HUES6 (cell line): ENCODE measurements around the gene LIFR.

ENCODE experiments used
- H3K27ac ChIP-seq: 2 replicates; pipeline ENCODE4 v1.7.0; 2013; ENCODE audit warnings: low read depth, mild to moderate bottlenecking, low read length, inconsistent platforms
- H3K27me3 ChIP-seq: 2 replicates; pipeline ENCODE4 v1.6.1; 2013; ENCODE audit warnings: low read length; ENCODE audit not compliant: control insufficient read depth, insufficient read depth
- H3K36me3 ChIP-seq: 2 replicates; pipeline ENCODE4 v1.6.1; 2013; ENCODE audit warnings: low read length; ENCODE audit not compliant: control insufficient read depth, insufficient read depth
- H3K4me1 ChIP-seq: 2 replicates; pipeline ENCODE4 v1.6.1; 2013; ENCODE audit warnings: low read length; ENCODE audit not compliant: control insufficient read depth, insufficient read depth
- H3K4me3 ChIP-seq: 2 replicates; pipeline ENCODE4 v1.5.1; 2013; ENCODE audit warnings: low read depth, low read length
- H3K9ac ChIP-seq: one replicate; pipeline ENCODE4 v1.6.1; 2013; ENCODE audit warnings: mild to moderate bottlenecking, low read length
- H3K9me3 ChIP-seq: 2 replicates; pipeline ENCODE4 v1.6.1; 2013; ENCODE audit warnings: low read depth, low read length; ENCODE audit not compliant: control insufficient read depth, insufficient read depth

Gene LIFR

GRCh38 chr5:38515646-38516045 is 40.8 kb downstream of the LIFR start:
- Histone ChIP-seq H3K27ac (no peak overlapping the region), H3K9me3 (no peaks in the 10 kb centered on the region), H3K9ac (no peak overlapping the region), H3K36me3 (peaks cover 7% of the 10 kb centered on the region; the same call in 1 of the 2 replicates), H3K4me1 (no peaks in the 10 kb centered on the region), H3K27me3 (no peaks in the 10 kb centered on the region), H3K4me3 (no peak overlapping the region)

DNA sequence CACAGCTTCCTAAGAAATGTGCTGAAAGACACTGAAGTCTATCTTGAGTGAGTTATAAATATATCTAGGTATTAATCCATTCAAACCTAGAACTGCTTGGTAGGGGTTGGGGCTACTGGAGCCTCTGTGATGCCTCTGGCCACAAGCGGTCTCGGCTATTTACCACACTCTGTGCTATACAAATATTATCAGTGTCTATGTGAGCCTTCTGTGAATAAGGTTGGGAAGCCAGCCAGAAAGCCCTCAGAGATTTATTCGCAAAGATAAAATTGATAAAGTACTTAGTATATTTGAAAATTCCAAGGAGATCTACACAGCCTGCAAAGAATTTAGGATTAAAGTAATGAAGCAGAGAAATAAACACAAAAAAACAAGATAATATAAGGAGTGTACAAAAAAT is 41.4 kb downstream of the LIFR start:
- Histone ChIP-seq H3K27ac (no peak overlapping the region), H3K4me3 (no peak overlapping the region), H3K9me3 (no peaks in the 10 kb centered on the region), H3K36me3 (peaks cover 7% of the 10 kb centered on the region; the same call in 1 of the 2 replicates), H3K9ac (no peak overlapping the region), H3K27me3 (no peaks in the 10 kb centered on the region), H3K4me1 (no peaks in the 10 kb centered on the region)

DNA sequence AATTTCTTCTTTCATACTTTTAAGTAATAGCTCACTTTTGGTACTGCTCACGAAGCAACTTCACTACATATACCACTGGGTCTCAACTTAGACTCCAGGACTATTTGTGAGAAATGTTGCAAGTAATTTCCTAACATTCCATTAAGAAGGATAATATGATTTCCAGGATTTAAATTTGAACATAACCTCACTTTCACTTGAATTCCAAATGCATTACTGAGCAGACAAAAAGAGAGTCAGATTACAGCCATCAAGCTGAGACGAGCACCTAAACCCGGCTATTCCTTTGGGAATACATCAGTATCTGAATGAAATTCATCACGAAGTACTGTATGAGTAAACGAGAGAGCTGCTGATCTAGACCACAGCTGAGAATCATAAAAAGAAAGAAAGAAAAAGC is 47.3 kb downstream of the LIFR start:
- no peaks in the 10 kb centered on the region for H3K9me3 ChIP-seq
- no peaks in the 10 kb centered on the region for H3K4me1 ChIP-seq
- no peak overlapping the region for H3K9ac ChIP-seq
- H3K4me3 ChIP-seq = no peak overlapping the region
- no peaks in the 10 kb centered on the region for H3K27me3 ChIP-seq
- H3K27ac ChIP-seq = no peak overlapping the region
- peaks cover 14% of the 10 kb centered on the region for H3K36me3 ChIP-seq

GRCh38 chr5:38506302-38506701 is 50.1 kb downstream of the LIFR start:
- Histone ChIP-seq H3K36me3 (peaks cover 12% of the 10 kb centered on the region), H3K9ac (no peak overlapping the region), H3K27ac (no peak overlapping the region), H3K9me3 (no peaks in the 10 kb centered on the region), H3K4me1 (no peaks in the 10 kb centered on the region), H3K27me3 (no peaks in the 10 kb centered on the region), H3K4me3 (no peak overlapping the region)

DNA sequence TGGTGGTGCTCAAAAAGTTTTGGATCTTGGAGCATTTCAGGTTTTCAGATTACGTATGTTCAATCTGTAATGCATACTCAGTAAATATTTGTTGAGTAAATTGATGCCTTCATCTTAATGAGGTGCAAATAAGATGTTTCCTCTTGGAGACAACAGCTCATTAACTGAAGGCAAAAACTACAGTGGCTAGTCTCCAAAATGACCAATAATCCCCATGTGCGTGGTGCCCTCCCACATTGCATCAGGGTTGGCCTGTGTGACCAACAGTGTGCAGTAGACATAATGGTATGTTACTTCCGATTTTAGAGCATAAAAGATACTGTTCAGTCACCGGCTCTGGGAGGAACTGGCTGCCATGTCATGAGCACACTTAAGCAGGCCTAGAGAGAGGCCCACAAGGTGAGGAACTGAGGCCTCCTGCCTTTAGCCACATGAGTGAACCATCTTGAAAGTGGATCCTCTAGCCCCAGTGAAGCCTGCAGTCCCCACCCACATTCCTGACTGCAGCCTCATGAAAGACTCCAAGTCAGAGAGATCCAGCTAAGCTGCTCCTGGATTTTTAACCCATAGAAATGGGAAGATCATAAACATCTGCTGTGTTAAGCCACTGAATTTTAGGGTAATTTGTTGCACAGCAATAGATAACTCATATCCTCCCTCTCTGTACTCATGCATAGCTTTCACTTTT is 55.7 kb downstream of the LIFR start:
- peaks cover 9% of the 10 kb centered on the region for H3K36me3 ChIP-seq
- H3K9ac ChIP-seq = no peak overlapping the region
- no peaks in the 10 kb centered on the region for H3K9me3 ChIP-seq
- H3K4me1 ChIP-seq = peaks cover 10% of the 10 kb centered on the region; the same call in 1 of the 2 replicates
- H3K4me3 ChIP-seq = no peak overlapping the region
- H3K27ac ChIP-seq = no peak overlapping the region
- H3K27me3 ChIP-seq = no peaks in the 10 kb centered on the region

- no peaks in the 10 kb centered on the region for H3K27me3 ChIP-seq
- no peak overlapping the region for H3K27ac ChIP-seq
- no peaks in the 10 kb centered on the region for H3K9me3 ChIP-seq
- peaks cover 15% of the 10 kb centered on the region for H3K36me3 ChIP-seq
- no peak overlapping the region for H3K4me3 ChIP-seq
- H3K9ac ChIP-seq = no peak overlapping the region
- peaks cover 10% of the 10 kb centered on the region; the same call in 1 of the 2 replicates for H3K4me1 ChIP-seq
Measured at GRCh38 chr5:38497946-38498345, 58.5 kb downstream of the LIFR start.

DNA sequence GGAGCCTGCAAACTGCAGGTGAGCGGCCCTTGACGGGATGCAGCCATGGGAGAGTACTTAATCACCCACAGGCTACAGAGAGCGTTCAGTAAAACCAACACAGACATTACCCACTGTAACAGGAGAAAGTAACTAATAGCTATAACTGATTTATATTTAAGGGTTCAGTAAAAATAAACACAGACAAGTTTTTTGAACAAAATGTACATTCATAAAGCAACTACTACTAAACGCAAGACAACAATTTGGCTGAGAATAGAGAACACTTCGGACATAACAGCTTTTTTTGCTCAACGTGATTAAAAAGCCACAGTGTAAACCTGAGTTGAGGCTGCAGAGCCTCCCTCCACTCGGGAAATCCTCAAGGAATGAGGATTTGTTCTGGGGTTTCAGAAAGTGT is 61.7 kb downstream of the LIFR start:
- Histone ChIP-seq H3K9ac (no peak overlapping the region), H3K36me3 (peaks cover 23% of the 10 kb centered on the region), H3K27ac (no peak overlapping the region), H3K4me3 (no peak overlapping the region), H3K4me1 (0 out of 2 replicates have a peak, but pooled peaks cover 2% of the 10 kb centered on the region), H3K9me3 (no peaks in the 10 kb centered on the region), H3K27me3 (no peaks in the 10 kb centered on the region)

GRCh38 chr5:38494175-38494574 is 62.3 kb downstream of the LIFR start:
- H3K36me3 ChIP-seq = peaks cover 23% of the 10 kb centered on the region
- H3K4me3 ChIP-seq = no peak overlapping the region
- no peaks in the 10 kb centered on the region for H3K4me1 ChIP-seq
- H3K9me3 ChIP-seq = no peaks in the 10 kb centered on the region
- no peak overlapping the region for H3K9ac ChIP-seq
- no peak overlapping the region for H3K27ac ChIP-seq
- H3K27me3 ChIP-seq = no peaks in the 10 kb centered on the region

DNA sequence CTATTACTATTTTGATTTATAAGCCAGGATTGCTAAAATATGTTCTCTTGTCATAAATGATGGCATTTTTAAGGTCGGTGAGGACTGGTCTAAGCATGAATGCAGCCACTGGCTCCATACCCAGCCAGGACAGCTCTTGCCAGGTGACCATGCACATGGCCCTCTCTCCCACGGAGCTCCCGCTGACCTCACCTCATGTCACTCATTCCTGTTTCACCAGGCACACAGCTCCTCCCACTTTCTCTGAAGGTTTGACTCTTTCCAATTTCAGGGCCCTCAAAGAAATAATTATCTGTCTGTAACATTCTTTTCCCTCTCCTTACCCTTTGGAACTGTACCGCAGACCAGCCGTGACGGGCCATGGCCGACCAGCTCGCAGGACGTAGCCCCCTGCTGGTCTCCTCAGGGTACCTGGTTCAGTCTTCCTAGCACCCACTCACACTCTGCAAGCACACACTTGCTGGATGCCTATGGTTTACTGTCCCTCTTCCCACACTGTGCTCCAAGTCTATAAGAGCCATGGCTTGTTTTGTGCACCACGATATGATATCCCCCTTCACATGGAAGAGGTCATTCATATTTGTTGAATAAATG is 72.5 kb downstream of the LIFR start:
- Histone ChIP-seq H3K27ac (no peak overlapping the region), H3K4me3 (no peak overlapping the region), H3K36me3 (peaks cover 20% of the 10 kb centered on the region; the same call in 1 of the 2 replicates), H3K9me3 (no peaks in the 10 kb centered on the region), H3K4me1 (no peaks in the 10 kb centered on the region; the same call in 1 of the 2 replicates), H3K27me3 (no peaks in the 10 kb centered on the region), H3K9ac (no peak overlapping the region)

DNA sequence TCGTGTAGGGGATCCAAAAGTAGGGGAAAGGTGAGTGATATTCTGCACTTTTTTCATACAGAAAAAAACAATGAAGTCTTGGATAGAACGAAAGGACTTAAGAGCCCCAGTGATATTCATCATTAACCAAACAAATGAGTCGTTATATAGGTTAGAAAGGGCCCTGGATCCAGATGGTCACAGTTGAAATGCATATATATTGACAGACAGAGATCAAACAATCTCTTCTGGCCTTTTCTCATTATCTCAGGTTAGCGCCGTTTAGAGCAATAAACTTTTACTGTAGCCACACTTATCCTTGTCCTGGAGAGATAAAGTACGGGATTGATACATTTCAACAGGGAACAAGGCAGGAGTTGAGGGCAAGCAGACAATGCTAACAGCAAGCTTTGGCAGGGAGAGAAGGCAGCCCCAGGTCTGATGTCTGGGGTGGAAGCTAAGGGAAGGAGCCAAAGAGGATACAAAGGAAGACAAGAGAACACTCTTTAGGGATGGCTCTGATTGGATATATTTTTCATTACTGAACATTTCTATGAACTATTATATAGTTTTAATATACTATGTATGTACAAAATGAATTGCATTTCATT is 77.0 kb downstream of the LIFR start:
- Histone ChIP-seq H3K9ac (no peak overlapping the region), H3K36me3 (peaks cover 12% of the 10 kb centered on the region; the same call in 1 of the 2 replicates), H3K27me3 (no peaks in the 10 kb centered on the region), H3K4me3 (no peak overlapping the region), H3K4me1 (no peaks in the 10 kb centered on the region; the same call in 1 of the 2 replicates), H3K9me3 (no peaks in the 10 kb centered on the region), H3K27ac (no peak overlapping the region)

DNA sequence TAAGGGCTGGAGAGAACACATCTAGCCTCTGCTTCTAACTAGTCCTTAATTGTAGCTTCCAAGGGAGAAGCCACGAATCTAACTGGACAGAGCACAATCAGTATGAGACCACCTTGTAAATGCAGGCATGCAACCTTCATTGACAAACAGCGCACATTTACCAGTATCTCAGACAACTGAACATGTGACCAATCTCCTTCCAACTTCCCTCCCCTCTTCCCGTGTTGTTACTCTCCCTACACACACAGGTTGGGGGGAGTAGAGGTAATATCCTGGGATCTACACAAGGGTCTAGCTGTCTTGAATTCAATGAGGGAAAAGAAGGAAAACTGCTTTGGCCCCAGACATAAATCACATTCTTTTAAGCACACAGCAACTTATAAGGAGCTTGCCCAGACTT is 77.6 kb downstream of the LIFR start:
- no peaks in the 10 kb centered on the region for H3K9me3 ChIP-seq
- H3K27me3 ChIP-seq = no peaks in the 10 kb centered on the region
- no peaks in the 10 kb centered on the region; the same call in 1 of the 2 replicates for H3K4me1 ChIP-seq
- no peak overlapping the region for H3K27ac ChIP-seq
- peaks cover 9% of the 10 kb centered on the region; the same call in 1 of the 2 replicates for H3K36me3 ChIP-seq
- no peak overlapping the region for H3K9ac ChIP-seq
- no peak overlapping the region for H3K4me3 ChIP-seq
